Measurements from ENCODE around the gene TMEM255A. TPM values are rescaled to one million over a fixed set of nuclear protein-coding genes. Genes with fewer than 3 reads are reported as not detected.

TMEM255A gene
- total and polyA plus RNA-seq, 2 of the 13 experiments (the other 11 are each of a cell fraction or from before 2014, with no cell fraction given): 0.13 to 0.40 TPM

GRCh38 chrX:120250522-120251271 lies 60.6 kb downstream of the TMEM255A start, which contains the start of gene ZBTB33 (continued):
- no peak for TF ChIP-seq TIGD3 (CRISPR knock-in tag; IDR thresholded peaks at IDR 0.05; ENCODE audit: borderline replicate concordance)
- no peak for TF ChIP-seq ZSCAN20 (CRISPR knock-in tag; IDR thresholded peaks at IDR 0.05; ENCODE audit: borderline replicate concordance)
- TF ChIP-seq HNRNPK (IDR thresholded peaks at IDR 0.05; ENCODE audit: low read depth, low read length, poor library complexity, severe bottlenecking): no peak
- 0 out of 2 replicates have a peak, but pooled peaks have one; percentile 37 for TF ChIP-seq ZNF709 (CRISPR knock-in tag; IDR thresholded peaks at IDR 0.05)
- no peak for TF ChIP-seq ZNF704 (CRISPR knock-in tag; IDR thresholded peaks at IDR 0.05; ENCODE audit: borderline replicate concordance)
- TF ChIP-seq TRIM24 (CRISPR knock-in tag; IDR thresholded peaks at IDR 0.05): no peak
- no peak for TF ChIP-seq HOXA9 (CRISPR knock-in tag; IDR thresholded peaks at IDR 0.05; ENCODE audit: borderline replicate concordance)
- peak; percentile 73 for TF ChIP-seq YEATS4 (CRISPR knock-in tag; IDR thresholded peaks at IDR 0.05; ENCODE audit: borderline replicate concordance)
- TF ChIP-seq MAFK (conservative IDR thresholded peaks at IDR 0.05 in 1 of 2, IDR thresholded peaks at IDR 0.05 in 1 of 2; ENCODE audit: low read length in 2 of 2): no peak
- no peak for TF ChIP-seq SOX6 (IDR thresholded peaks at IDR 0.05)
- TF ChIP-seq SOX6 (CRISPR knock-in tag; IDR thresholded peaks at IDR 0.05): peak; percentile 59; the same call in 1 of the 2 replicates
- TF ChIP-seq ZNF891 (CRISPR knock-in tag; IDR thresholded peaks at IDR 0.05): no peak
- TF ChIP-seq GLMP (CRISPR knock-in tag; IDR thresholded peaks at IDR 0.05; ENCODE audit: borderline replicate concordance): no peak
- 0 out of 2 replicates have a peak, but pooled peaks have one; percentile 35 for TF ChIP-seq POGK (CRISPR knock-in tag; conservative IDR thresholded peaks at IDR 0.05)
- TF ChIP-seq SCMH1 (CRISPR knock-in tag; IDR thresholded peaks at IDR 0.05; ENCODE audit: borderline replicate concordance): no peak
- no peak for TF ChIP-seq IRX3 (CRISPR knock-in tag; IDR thresholded peaks at IDR 0.05; ENCODE audit: borderline replicate concordance, low read depth)
- no peak for TF ChIP-seq ZFAT (CRISPR knock-in tag; conservative IDR thresholded peaks at IDR 0.05)
- TF ChIP-seq HOXA5 (CRISPR knock-in tag; IDR thresholded peaks at IDR 0.05): 0 out of 2 replicates have a peak, but pooled peaks have one; percentile 61
- TF ChIP-seq NFYB (CRISPR knock-in tag; IDR thresholded peaks at IDR 0.05): no peak
- TF ChIP-seq MTF2 (CRISPR knock-in tag; IDR thresholded peaks at IDR 0.05; ENCODE audit: borderline replicate concordance): no peak
- no peak for TF ChIP-seq PAWR (CRISPR knock-in tag; IDR thresholded peaks at IDR 0.05; ENCODE audit: borderline replicate concordance)
- no peak for TF ChIP-seq ZNF24 (IDR thresholded peaks at IDR 0.05)
